PFSK-1 (cell line): ENCODE results near the gene PAOX.

Experiments used
- FOXP2 ChIP-seq: optimal IDR thresholded peaks from 2 replicates; pipeline ENCODE3; 2011; ENCODE audit warnings: borderline replicate concordance, control low read depth, inconsistent platforms; ENCODE audit not compliant: insufficient read depth; ENCODE audit errors: extremely low read length, extremely low read depth
- POLR2AphosphoS5 ChIP-seq: IDR thresholded peaks from 2 replicates; pipeline ENCODE4 v1.6.1; 2012; ENCODE audit warnings: low read depth, mild to moderate bottlenecking, control low read depth, low read length, moderate library complexity
- SIN3A ChIP-seq: IDR thresholded peaks from 2 replicates; pipeline ENCODE4 v1.6.1; 2012; ENCODE audit warnings: mild to moderate bottlenecking, low read length, moderate library complexity, borderline replicate concordance; ENCODE audit not compliant: insufficient read depth
- TAF1 ChIP-seq: IDR thresholded peaks from 2 replicates; pipeline ENCODE4 v1.6.1; 2012; ENCODE audit warnings: low read length, control low read depth, borderline replicate concordance; ENCODE audit not compliant: insufficient read depth
- TF ChIP-seq, protein P1 (sequence below), 2 experiments: IDR thresholded peaks; 2 replicates each; pipeline versions ENCODE4 v1.6.1 to v1.8.0; 2011 to 2012; ENCODE audit warnings: low read depth in 2 of 2, low read length in 2 of 2, control low read depth in 1 of 2, inconsistent platforms in 1 of 2, mild to moderate bottlenecking in 1 of 2, moderate library complexity in 1 of 2; ENCODE audit not compliant: insufficient read depth in 1 of 2

Gene PAOX

DNA sequence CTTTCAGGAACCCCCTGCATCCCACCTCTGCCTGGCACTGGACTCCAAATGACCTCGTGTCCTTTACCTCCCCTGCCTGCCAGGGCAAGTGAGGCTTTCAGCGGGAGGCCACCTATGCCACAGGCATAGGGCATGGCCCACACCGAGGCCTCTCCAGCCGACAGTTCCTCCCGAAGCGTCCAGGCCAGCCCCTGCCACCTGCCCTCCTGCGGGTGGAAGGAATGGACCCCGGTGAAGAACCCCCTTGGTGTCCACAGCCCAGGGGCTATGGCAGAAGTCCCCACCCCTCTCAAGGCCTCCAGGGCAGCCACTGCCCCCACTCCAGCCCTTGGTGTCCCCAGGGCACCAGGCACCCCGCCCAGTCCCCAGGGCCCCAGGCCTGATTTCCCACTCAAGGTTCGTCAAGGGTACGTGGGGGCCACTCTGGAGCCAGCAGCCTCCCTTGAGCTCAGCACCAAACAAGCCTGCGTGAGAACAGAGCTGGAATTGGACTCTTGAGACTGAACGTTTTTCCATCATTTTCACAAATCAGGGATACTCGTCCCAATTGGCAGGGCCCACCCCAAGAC is 24.3 kb upstream of the PAOX start:
- TF ChIP-seq POLR2AphosphoS5: no peak
- TF ChIP-seq, protein P1, sequence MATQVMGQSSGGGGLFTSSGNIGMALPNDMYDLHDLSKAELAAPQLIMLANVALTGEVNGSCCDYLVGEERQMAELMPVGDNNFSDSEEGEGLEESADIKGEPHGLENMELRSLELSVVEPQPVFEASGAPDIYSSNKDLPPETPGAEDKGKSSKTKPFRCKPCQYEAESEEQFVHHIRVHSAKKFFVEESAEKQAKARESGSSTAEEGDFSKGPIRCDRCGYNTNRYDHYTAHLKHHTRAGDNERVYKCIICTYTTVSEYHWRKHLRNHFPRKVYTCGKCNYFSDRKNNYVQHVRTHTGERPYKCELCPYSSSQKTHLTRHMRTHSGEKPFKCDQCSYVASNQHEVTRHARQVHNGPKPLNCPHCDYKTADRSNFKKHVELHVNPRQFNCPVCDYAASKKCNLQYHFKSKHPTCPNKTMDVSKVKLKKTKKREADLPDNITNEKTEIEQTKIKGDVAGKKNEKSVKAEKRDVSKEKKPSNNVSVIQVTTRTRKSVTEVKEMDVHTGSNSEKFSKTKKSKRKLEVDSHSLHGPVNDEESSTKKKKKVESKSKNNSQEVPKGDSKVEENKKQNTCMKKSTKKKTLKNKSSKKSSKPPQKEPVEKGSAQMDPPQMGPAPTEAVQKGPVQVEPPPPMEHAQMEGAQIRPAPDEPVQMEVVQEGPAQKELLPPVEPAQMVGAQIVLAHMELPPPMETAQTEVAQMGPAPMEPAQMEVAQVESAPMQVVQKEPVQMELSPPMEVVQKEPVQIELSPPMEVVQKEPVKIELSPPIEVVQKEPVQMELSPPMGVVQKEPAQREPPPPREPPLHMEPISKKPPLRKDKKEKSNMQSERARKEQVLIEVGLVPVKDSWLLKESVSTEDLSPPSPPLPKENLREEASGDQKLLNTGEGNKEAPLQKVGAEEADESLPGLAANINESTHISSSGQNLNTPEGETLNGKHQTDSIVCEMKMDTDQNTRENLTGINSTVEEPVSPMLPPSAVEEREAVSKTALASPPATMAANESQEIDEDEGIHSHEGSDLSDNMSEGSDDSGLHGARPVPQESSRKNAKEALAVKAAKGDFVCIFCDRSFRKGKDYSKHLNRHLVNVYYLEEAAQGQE (IDR thresholded peaks at IDR 0.05; ENCODE audit: insufficient read depth in 1 of 2, low read depth in 2 of 2, low read length in 2 of 2): no peak
- TF ChIP-seq FOXP2: no peak
- no peak for TF ChIP-seq TAF1
- TF ChIP-seq SIN3A: no peak

DNA sequence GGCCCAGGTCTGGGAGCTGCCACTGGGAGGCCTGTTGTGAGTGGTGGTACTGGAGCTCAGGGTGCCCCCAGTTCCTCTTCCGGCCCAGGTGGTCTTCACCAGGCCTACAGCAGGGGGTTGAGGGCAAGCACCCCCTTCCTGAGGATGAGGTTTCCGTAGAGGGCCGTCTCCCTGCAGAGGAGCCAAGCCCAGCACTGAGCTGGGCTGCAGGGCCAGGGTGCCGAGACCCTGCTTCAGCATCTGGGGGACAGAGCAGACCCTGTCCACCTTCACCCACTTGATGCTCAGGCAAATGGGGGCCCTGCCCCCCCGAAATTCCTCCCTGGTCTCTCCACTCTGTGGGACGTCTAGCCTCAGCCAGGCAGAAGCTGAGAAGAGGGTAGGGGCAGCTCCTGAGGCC is 23.8 kb upstream of the PAOX start:
- TF ChIP-seq, protein P1 (IDR thresholded peaks at IDR 0.05; ENCODE audit: insufficient read depth in 1 of 2, low read depth in 2 of 2, low read length in 2 of 2): no peak
- TF ChIP-seq TAF1 (no peak), SIN3A (no peak), POLR2AphosphoS5 (no peak), FOXP2 (no peak)

DNA sequence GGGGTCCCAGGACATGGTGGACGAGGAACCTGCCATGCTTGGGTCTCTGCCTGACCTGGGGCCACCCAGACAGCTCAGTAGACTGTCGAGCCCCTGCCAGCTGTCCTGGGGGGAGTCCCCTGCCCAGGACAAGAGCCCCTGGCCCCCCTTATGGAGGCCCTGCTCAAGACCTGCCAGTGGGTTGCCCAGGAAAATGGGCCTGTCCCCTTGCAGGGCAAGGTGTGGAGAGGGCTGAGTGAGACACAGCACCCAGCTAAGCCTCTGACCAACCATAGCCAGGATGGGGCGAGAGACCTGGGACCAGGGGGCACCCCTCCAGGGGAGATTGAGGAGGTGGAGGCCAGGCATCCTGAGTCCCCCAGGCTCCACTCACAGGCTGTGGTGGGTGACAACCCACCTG is 23.1 kb upstream of the PAOX start:
- TF ChIP-seq FOXP2 (no peak), POLR2AphosphoS5 (no peak), SIN3A (no peak), TAF1 (no peak)
- TF ChIP-seq, protein P1 (IDR thresholded peaks at IDR 0.05; ENCODE audit: insufficient read depth in 1 of 2, low read depth in 2 of 2, low read length in 2 of 2): no peak

DNA sequence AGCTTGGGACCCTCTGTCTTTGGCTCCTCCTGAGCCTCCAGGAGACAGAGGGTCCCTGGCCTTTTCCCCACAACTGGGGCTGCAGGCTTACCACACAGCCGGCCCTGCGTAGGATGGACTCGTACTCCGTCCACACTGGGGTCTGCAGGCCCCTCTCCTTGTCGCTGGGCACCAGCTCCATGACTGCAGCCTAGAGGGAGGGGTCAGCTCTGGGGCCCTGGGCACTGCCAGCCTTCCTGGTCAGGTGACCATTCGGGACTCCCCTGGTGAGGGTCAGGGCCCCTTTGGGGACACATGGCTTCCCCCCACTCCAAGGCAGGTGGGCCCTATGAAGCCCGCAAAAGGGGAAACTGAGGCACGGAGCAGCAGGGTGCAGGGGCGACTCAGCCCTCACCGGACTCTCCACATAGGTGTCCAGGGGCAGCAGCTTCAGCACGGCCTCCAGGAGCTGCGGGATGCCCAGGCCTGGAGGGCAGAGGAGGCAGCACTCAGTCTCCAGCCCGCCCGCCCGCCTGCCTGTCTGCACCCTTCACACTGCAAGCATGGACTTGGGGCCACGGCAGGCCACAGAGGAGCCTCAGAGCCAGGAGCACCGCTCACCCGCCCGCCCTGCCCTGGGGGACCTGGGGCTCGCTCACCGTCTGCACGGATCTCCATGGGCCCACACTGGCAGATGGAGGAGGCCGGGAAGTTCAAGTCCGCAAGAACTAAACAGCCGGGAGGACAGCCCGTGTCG is 22.3 kb upstream of the PAOX start:
- TF ChIP-seq FOXP2 (no peak), POLR2AphosphoS5 (no peak), TAF1 (no peak), SIN3A (no peak)
- TF ChIP-seq, protein P1 (IDR thresholded peaks at IDR 0.05; ENCODE audit: insufficient read depth in 1 of 2, low read depth in 2 of 2, low read length in 2 of 2): no peak
